Activated CD4-positive, alpha-beta T cell treated with anti-CD3 and anti-CD28 coated beads, Interleukin-2, amount 10 ng/mL, durations not matched to agents 7 days and 5 days (primary cell): ENCODE results near the gene PTPRT. TPM values are rescaled to one million over a fixed set of nuclear protein-coding genes. Genes with fewer than 3 reads are reported as not detected.

Source experiments
- CTCF ChIA-PET: fragments of 350-600 bp; sonication (Branson Sonifier 250); formaldehyde crosslinking; loops from one replicate; lab custom pipeline; 2021; ENCODE audit warnings: antibody characterized with exemption; lab: Charles Lee
- POLR2A ChIA-PET: fragments of 350-600 bp; sonication (Branson Sonifier 250); formaldehyde crosslinking; loops from one replicate; lab custom pipeline; 2021; ENCODE audit warnings: antibody characterized with exemption; lab: Charles Lee
- DNase-seq: peaks from one replicate; pipeline ENCODE4 v3.0.0-alpha.2; 2020
- H3K27ac Mint-ChIP-seq: one replicate; pipeline ENCODE4 v1.8.0; 2021; ENCODE audit warnings: mild to moderate bottlenecking, moderate library complexity, mixed read lengths
- H3K27me3 Mint-ChIP-seq: one replicate; pipeline ENCODE4 v1.8.0; 2021; ENCODE audit warnings: mixed read lengths
- H3K36me3 Mint-ChIP-seq: one replicate; pipeline ENCODE4 v1.8.0; 2021; ENCODE audit warnings: low read depth, mixed read lengths
- H3K4me1 Mint-ChIP-seq: one replicate; pipeline ENCODE4 v1.8.0; 2021; ENCODE audit warnings: mixed read lengths
- H3K4me3 Mint-ChIP-seq: one replicate; pipeline ENCODE4 v1.8.0; 2021; ENCODE audit warnings: mild to moderate bottlenecking, moderate library complexity, mixed read lengths
- H3K9me3 Mint-ChIP-seq: one replicate; pipeline ENCODE4 v1.8.0; 2021; ENCODE audit warnings: mixed read lengths
- total RNA-seq, 2 experiments: library from RNA; stranded (reverse); gene quantifications; one replicate each; pipeline ENCODE4 v1.2.3, GENCODE V29; 2021

PTPRT gene
- total RNA-seq, 2 experiments from 2014 or later = not detected

- no peaks in the 10 kb centered on the region for H3K4me1 Mint-ChIP-seq
- CTCF ChIA-PET = no interaction called here
Measured at GRCh38 chr20:42053350-42053749, 1136.4 kb downstream of the PTPRT start.

DNA sequence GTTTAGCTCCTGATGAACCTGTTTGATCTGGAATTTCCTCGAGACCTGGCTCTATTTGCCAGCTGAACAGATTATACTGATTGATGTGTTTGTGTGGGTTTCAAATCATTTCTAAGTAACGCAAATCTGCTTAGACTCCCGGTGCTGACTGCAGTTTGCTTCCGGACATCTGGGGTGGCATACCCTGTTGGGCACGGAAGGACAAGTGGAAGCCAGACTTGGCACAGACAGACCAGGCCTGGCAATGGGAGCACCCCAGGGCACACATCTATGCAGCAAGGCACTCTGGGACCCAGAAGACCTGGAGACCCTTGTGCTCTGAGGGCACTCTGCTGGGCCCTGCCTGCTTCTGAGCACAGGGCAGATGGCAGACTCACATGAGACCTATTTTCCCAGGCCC, 1137.8 kb downstream of the PTPRT start:
- Mint-ChIP-seq H3K36me3 (no peaks in the 10 kb centered on the region), H3K4me1 (no peaks in the 10 kb centered on the region), H3K9me3 (no peaks in the 10 kb centered on the region), H3K27me3 (no peaks in the 10 kb centered on the region), H3K27ac (no peak overlapping the region), H3K4me3 (no peak overlapping the region)
- ChIA-PET POLR2A (no interaction called here), CTCF (no interaction called here)
- no peak for DNase-seq

More at GRCh38 chr20:42053350-42053749, 1136.4 kb downstream of the PTPRT start:
- Mint-ChIP-seq H3K36me3 (no peaks in the 10 kb centered on the region), H3K9me3 (no peaks in the 10 kb centered on the region), H3K4me3 (no peak overlapping the region), H3K27ac (no peak overlapping the region), H3K27me3 (no peaks in the 10 kb centered on the region)
- no peak for DNase-seq
- POLR2A ChIA-PET = no interaction called here

GRCh38 chr20:42046371-42047085, 1143.2 kb downstream of the PTPRT start:
- Mint-ChIP-seq H3K27ac (no peak overlapping the region), H3K4me3 (no peak overlapping the region), H3K27me3 (no peaks in the 10 kb centered on the region), H3K4me1 (no peaks in the 10 kb centered on the region), H3K9me3 (no peaks in the 10 kb centered on the region), H3K36me3 (no peaks in the 10 kb centered on the region)
- ChIA-PET POLR2A (no interaction called here), CTCF (no interaction called here)
- DNase-seq = no peak

GRCh38 chr20:42043921-42044320, 1145.8 kb downstream of the PTPRT start:
- no peaks in the 10 kb centered on the region for H3K36me3 Mint-ChIP-seq
- no peak for DNase-seq
- CTCF ChIA-PET = no interaction called here
- POLR2A ChIA-PET = no interaction called here
- no peak overlapping the region for H3K27ac Mint-ChIP-seq
- no peaks in the 10 kb centered on the region for H3K4me1 Mint-ChIP-seq
- no peak overlapping the region for H3K4me3 Mint-ChIP-seq
- H3K9me3 Mint-ChIP-seq = no peaks in the 10 kb centered on the region
- no peaks in the 10 kb centered on the region for H3K27me3 Mint-ChIP-seq

DNA sequence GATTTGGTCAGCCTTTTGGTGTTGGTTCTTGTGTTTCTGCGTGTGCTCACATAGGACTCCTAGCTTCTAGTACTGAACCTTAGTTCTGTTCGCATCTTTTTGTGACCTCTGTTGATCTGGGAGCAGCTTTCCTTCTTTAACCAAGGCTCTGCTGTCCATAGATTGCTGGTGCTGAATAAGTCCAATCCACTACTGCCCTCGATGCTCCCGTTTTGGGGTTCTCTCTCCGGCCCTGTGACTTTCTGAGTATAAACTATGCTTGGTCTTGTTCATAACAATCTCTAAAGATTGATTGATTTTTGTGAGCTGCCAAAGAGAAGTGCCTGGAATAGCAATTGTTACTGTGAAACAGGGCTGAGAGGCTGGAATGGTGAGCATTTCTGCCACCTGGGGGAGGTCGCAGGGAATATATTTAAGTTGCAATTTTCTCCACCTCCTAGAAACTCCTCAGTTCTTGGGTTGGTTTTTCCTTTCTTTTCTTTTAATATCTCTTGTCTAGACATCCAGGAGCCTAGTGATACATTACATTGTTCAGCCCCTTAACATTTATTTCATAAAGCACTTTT, 1148.6 kb downstream of the PTPRT start:
- POLR2A ChIA-PET = no interaction called here
- Mint-ChIP-seq H3K4me3 (no peak overlapping the region), H3K9me3 (no peaks in the 10 kb centered on the region), H3K4me1 (no peaks in the 10 kb centered on the region), H3K27me3 (no peaks in the 10 kb centered on the region), H3K27ac (no peak overlapping the region), H3K36me3 (no peaks in the 10 kb centered on the region)
- CTCF ChIA-PET = no interaction called here
- DNase-seq = no peak

GRCh38 chr20:42027746-42028268, 1161.9 kb downstream of the PTPRT start:
- DNase-seq = no peak
- H3K27me3 Mint-ChIP-seq = no peaks in the 10 kb centered on the region
- ChIA-PET CTCF (no interaction called here), POLR2A (no interaction called here)
- H3K27ac Mint-ChIP-seq = no peak overlapping the region
- H3K4me3 Mint-ChIP-seq = no peak overlapping the region
- H3K9me3 Mint-ChIP-seq = no peaks in the 10 kb centered on the region
- H3K4me1 Mint-ChIP-seq = no peaks in the 10 kb centered on the region
- no peaks in the 10 kb centered on the region for H3K36me3 Mint-ChIP-seq

- H3K36me3 Mint-ChIP-seq = no peaks in the 10 kb centered on the region
- no peaks in the 10 kb centered on the region for H3K27me3 Mint-ChIP-seq
- H3K4me3 Mint-ChIP-seq = no peak overlapping the region
- H3K27ac Mint-ChIP-seq = no peak overlapping the region
- no peaks in the 10 kb centered on the region for H3K9me3 Mint-ChIP-seq
- ChIA-PET POLR2A (no interaction called here), CTCF (no interaction called here)
- no peaks in the 10 kb centered on the region for H3K4me1 Mint-ChIP-seq
- no peak for DNase-seq
Measured at GRCh38 chr20:42026599-42026998, 1163.1 kb downstream of the PTPRT start.

GRCh38 chr20:42024653-42025052, 1165.1 kb downstream of the PTPRT start:
- Mint-ChIP-seq H3K4me3 (no peak overlapping the region), H3K27ac (no peak overlapping the region), H3K4me1 (no peaks in the 10 kb centered on the region), H3K9me3 (peaks cover under 1% of the 10 kb centered on the region), H3K36me3 (no peaks in the 10 kb centered on the region), H3K27me3 (no peaks in the 10 kb centered on the region)
- ChIA-PET POLR2A (no interaction called here), CTCF (no interaction called here)
- no peak for DNase-seq
